ENCODE data around the gene MPV17L.
"Not testable (repeated sequence)": the region's sequence is repeated elsewhere in the genome, so short reads cannot be mapped to it uniquely, and the experiment has no call there.

MPV17L gene

GRCh38 chr16:15451098-15451731, 55.7 kb downstream of the MPV17L start:
- no peak for DNase-seq (ENCODE audit: low read depth)

- DNase-seq (ENCODE audit: low read depth), result no peak
Measured at GRCh38 chr16:15452246-15452855, 56.8 kb downstream of the MPV17L start.

GRCh38 chr16:15453296-15453695, 57.7 kb downstream of the MPV17L start:
- not testable (repeated sequence) for DNase-seq (ENCODE audit: low read depth)

- not testable (repeated sequence) for DNase-seq (ENCODE audit: low read depth)
Measured at GRCh38 chr16:15454933-15455332, 59.4 kb downstream of the MPV17L start.

GRCh38 chr16:15457400-15457799, 61.8 kb downstream of the MPV17L start:
- no peak for DNase-seq (ENCODE audit: low read depth)

GRCh38 chr16:15457958-15458357, 62.4 kb downstream of the MPV17L start:
- no peak for DNase-seq (ENCODE audit: low read depth)

GRCh38 chr16:15459791-15460190, 64.2 kb downstream of the MPV17L start:
- DNase-seq (ENCODE audit: low read depth), result peak; percentile 62

- DNase-seq (ENCODE audit: low read depth), result no peak
Measured at GRCh38 chr16:15460601-15461000, 65.0 kb downstream of the MPV17L start.

- no peak for DNase-seq (ENCODE audit: low read depth)
Measured at GRCh38 chr16:15461376-15461775, 65.8 kb downstream of the MPV17L start.
